Astrocyte (in vitro differentiated cells and primary cell): ENCODE measurements around the gene CDKN1A.

Experiments
- CTCF ChIP-seq: IDR thresholded peaks from 2 replicates; pipeline ENCODE4 v1.5.1; 2011; ENCODE audit warnings: low read depth, mild to moderate bottlenecking, inconsistent platforms, low read length, moderate library complexity; ENCODE audit not compliant: insufficient read depth
- EZH2 ChIP-seq: IDR thresholded peaks from 2 replicates; pipeline ENCODE4 v1.6.1; 2012; ENCODE audit warnings: mild to moderate bottlenecking, low read length, inconsistent platforms; ENCODE audit not compliant: insufficient read depth

- TF ChIP-seq EZH2 (no peak), CTCF (no peak)
These were observed 40.6 kb downstream of the CDKN1A start for GRCh38 chr6:36719126-36719525.
